Measurements from ENCODE around the gene PEX12.

- TF ChIP-seq POLR2A (IDR thresholded peaks at IDR 0.05), result no peak
- TF ChIP-seq, protein P1, sequence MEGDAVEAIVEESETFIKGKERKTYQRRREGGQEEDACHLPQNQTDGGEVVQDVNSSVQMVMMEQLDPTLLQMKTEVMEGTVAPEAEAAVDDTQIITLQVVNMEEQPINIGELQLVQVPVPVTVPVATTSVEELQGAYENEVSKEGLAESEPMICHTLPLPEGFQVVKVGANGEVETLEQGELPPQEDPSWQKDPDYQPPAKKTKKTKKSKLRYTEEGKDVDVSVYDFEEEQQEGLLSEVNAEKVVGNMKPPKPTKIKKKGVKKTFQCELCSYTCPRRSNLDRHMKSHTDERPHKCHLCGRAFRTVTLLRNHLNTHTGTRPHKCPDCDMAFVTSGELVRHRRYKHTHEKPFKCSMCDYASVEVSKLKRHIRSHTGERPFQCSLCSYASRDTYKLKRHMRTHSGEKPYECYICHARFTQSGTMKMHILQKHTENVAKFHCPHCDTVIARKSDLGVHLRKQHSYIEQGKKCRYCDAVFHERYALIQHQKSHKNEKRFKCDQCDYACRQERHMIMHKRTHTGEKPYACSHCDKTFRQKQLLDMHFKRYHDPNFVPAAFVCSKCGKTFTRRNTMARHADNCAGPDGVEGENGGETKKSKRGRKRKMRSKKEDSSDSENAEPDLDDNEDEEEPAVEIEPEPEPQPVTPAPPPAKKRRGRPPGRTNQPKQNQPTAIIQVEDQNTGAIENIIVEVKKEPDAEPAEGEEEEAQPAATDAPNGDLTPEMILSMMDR (IDR thresholded peaks at IDR 0.05), result no peak
Observed at GRCh38 chr17:35542990-35543389, 35.4 kb downstream of the PEX12 start.

Measured in uterus (tissue), 2 donors.